VCaP (cell line): ENCODE results near the gene PCCA.
"Not testable (repeated sequence)": the region's sequence is repeated elsewhere in the genome, so short reads cannot be mapped to it uniquely, and the experiment has no call there.

Source experiments
- H3K27ac ChIP-seq: fragments of 450-650 bp; 2 replicates; pipeline ENCODE4 v1.5.1; 2017
- TF ChIP-seq, protein P1 (sequence below): fragments of 450-650 bp; conservative IDR thresholded peaks from 2 replicates; pipeline ENCODE4 v1.5.1; 2017; ENCODE audit warnings: mild to moderate bottlenecking, moderate library complexity

PCCA gene

DNA sequence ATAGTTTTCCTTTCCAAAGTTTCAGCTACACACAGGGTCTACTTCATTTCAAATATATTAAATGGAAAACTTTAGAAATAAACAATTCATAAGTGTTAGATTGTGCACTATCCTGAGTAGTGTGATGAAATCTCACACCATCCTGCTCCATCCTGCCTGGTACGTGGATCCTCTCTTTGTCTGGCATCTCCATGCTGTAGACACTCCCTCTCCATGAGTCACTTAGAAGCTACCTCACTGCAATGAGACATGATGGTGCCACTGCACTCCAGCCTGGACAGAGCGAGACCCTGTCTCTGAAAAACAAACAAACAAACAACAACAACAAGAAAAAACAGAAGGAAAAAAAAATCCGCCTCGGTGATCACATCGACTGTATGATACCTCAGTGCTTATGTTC lies 191.8 kb downstream of the PCCA start:
- H3K27ac ChIP-seq, result no peak overlapping the region
- TF ChIP-seq, protein P1, sequence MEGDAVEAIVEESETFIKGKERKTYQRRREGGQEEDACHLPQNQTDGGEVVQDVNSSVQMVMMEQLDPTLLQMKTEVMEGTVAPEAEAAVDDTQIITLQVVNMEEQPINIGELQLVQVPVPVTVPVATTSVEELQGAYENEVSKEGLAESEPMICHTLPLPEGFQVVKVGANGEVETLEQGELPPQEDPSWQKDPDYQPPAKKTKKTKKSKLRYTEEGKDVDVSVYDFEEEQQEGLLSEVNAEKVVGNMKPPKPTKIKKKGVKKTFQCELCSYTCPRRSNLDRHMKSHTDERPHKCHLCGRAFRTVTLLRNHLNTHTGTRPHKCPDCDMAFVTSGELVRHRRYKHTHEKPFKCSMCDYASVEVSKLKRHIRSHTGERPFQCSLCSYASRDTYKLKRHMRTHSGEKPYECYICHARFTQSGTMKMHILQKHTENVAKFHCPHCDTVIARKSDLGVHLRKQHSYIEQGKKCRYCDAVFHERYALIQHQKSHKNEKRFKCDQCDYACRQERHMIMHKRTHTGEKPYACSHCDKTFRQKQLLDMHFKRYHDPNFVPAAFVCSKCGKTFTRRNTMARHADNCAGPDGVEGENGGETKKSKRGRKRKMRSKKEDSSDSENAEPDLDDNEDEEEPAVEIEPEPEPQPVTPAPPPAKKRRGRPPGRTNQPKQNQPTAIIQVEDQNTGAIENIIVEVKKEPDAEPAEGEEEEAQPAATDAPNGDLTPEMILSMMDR, result no peak

DNA sequence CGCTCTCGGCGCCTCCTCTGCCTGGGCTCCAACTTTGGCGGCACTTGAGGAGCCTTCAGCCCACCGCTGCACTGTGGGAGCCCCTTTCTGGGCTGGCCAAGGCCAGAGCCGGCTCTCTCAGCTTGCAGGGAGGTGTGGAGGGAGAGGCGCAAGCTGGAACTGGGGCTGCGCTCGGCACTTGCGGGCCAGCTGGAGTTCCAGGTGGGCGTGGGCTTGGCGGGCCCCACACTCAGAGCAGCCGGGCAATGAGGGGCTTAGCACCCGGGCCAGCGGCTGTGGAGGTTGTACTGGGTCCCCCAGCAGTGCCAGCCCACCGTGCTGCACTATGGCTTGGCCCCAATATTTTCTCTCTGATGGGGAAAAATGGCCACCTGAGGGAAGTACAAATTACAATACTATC lies 193.4 kb downstream of the PCCA start:
- not testable (repeated sequence) for H3K27ac ChIP-seq

DNA sequence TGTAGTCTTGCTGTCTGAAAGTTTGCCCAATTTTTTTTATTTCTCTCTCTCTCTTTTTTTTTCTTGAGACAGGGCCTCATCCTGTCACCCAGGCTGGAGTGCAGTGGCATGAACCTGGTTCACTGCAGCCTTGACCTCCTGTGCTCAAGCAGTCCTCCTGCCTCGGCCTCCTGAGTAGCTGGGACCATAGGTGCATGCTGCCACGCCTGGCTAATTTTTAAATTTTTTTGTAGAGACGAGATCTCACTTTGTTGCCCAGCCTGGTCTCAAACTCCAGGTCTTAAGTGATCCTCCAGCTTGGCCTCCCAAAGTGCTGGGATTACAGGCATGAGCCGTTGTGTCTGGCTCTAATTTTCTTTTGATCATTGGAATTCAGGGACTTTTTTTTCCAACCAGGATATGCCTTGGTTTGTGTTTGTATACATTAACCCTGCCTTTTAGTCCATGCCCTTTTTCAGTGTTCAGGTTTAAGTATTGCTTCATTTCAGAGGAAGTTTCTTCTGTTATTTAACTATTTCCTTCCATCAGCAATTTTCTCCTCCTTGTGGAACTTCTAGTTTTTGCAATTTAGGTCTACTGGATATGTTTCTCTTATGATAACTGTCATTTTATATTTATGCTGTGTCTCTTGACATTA lies 201.4 kb downstream of the PCCA start:
- TF ChIP-seq, protein P1, result no peak
- H3K27ac ChIP-seq, result no peak overlapping the region

DNA sequence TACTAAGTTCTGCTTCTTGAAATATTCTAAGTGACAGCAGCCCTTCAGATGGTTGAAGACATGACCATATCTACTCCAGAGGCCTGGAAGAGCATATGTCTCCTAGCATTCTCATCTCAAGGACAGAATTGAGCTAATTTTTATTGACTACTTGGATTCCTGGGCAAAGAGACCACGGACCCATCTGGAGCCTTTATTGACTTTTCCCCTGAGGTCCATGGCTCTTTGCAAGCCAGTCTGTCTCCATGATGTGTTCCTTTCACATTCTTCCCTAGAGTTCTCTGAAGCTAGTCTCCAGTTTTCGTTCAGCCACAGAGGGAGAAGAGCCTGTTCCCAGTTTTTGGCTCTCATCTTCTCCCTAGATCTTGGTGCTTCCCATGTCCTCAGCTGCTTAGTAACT lies 202.7 kb downstream of the PCCA start:
- no peak overlapping the region for H3K27ac ChIP-seq
- TF ChIP-seq, protein P1, result no peak

- no peak overlapping the region for H3K27ac ChIP-seq
- TF ChIP-seq, protein P1, result no peak
Observed at GRCh38 chr13:100297413-100297812, 208.5 kb downstream of the PCCA start.

DNA sequence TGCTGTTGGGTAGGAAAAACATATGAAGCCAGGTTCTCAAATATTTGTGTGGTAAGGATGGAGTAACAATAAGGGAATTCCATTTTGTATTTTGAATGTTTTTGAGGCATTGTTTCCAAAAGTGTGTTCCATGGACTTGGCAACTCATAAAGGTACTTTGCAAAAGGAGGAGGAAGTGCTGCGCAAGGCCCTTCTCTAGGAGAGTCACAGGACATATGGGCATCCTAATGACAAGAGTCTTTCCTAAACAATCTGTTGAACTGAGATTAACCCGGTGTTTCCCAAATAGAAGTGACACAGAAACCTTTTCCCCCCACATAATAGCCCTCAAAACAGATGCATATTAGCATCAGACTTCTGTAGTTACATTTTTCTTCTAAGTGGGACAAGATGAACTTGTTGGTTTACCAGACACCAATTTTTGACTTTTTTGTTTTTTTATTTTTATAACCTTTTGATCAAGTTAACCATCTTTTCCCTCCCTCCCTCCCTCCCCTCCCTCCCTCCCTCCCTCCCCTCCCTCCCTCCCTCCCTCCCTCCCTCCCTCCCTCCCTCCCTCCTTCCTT lies 209.3 kb downstream of the PCCA start:
- TF ChIP-seq, protein P1, result no peak
- H3K27ac ChIP-seq, result no peak overlapping the region

DNA sequence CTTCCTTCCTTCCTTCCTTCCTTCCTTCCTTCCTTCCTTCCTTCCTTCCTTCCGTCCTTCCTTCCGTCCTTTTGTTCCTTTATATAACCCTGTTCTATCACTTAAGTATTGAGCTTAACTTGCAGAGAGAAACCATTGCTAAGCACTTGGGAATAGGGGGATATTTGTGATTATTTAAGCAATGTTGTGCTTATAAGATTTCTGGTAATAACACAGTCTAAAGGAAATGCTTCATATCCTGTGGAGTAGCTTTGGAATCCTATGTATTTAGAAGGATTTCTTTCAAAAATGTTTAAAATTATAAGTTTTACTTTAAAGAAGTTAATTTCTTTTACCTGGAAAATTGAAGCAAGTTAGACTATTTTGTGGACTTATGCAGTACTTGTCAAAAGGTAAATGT lies 209.8 kb downstream of the PCCA start:
- TF ChIP-seq, protein P1, result no peak
- H3K27ac ChIP-seq, result no peak overlapping the region

GRCh38 chr13:100300243-100300642 lies 211.3 kb downstream of the PCCA start:
- TF ChIP-seq, protein P1, result no peak
- no peak overlapping the region for H3K27ac ChIP-seq
